WTC11 (cell line): ENCODE results near the gene ALDOC. TPM values are rescaled to one million over a fixed set of nuclear protein-coding genes. Genes with fewer than 3 reads are reported as not detected.

Source experiments
- ATAC-seq: fragments of 200-7000 bp; cut with Tn5 transposase; 2 replicates; pipeline ENCODE4 v1.10.0; 2021; ENCODE audit warnings: mild to moderate bottlenecking, moderate library complexity
- CTCF ChIA-PET: fragments of 300-600 bp; sonication (Branson Sonifier 250); formaldehyde crosslinking; loops from one replicate; lab custom pipeline; 2021; ENCODE audit warnings: antibody characterized with exemption; lab: Charles Lee
- POLR2A ChIA-PET: fragments of 350-600 bp; sonication (Branson Sonifier 250); formaldehyde crosslinking; loops from one replicate; lab custom pipeline; 2021; ENCODE audit warnings: antibody characterized with exemption; lab: Charles Lee
- DNase-seq: peaks from one replicate; pipeline ENCODE4 v3.0.0; 2021; ENCODE audit warnings: low spot score
- H3K27ac Mint-ChIP-seq: 2 replicates; pipeline ENCODE4 v1.8.0; 2021; ENCODE audit warnings: mixed read lengths
- H3K27me3 Mint-ChIP-seq: 2 replicates; pipeline ENCODE4 v1.8.0; 2021; ENCODE audit warnings: low read depth, mild to moderate bottlenecking, moderate library complexity, mixed read lengths
- H3K36me3 Mint-ChIP-seq: 2 replicates; pipeline ENCODE4 v1.8.0; 2021; ENCODE audit warnings: mixed read lengths
- H3K4me1 Mint-ChIP-seq: 2 replicates; pipeline ENCODE4 v1.8.0; 2022; ENCODE audit warnings: mixed read lengths
- H3K4me3 Mint-ChIP-seq: 2 replicates; pipeline ENCODE4 v1.8.0; 2021; ENCODE audit warnings: mild to moderate bottlenecking, moderate library complexity, mixed read lengths
- H3K9me3 Mint-ChIP-seq: 2 replicates; pipeline ENCODE4 v1.8.0; 2021; ENCODE audit warnings: mixed read lengths
- CDX4 ChIP-seq: fragments of 250-450 bp; sonication (Bioruptor Pico); IDR thresholded peaks from 2 replicates; pipeline ENCODE4 v1.9.0; 2021; ENCODE audit warnings: moderate library complexity, mild to moderate bottlenecking, inconsistent platforms, borderline replicate concordance
- EMX1 ChIP-seq: fragments of 250-450 bp; sonication (Bioruptor Pico); IDR thresholded peaks from 2 replicates; pipeline ENCODE4 v1.8.0; 2021; ENCODE audit warnings: mild to moderate bottlenecking
- ESRRA ChIP-seq: sonication (generic); formaldehyde crosslinking; IDR thresholded peaks from 2 replicates; pipeline ENCODE4 v1.8.1; 2022; ENCODE audit warnings: mild to moderate bottlenecking, missing genetic modification reagents, borderline replicate concordance
- FOXJ3 ChIP-seq: sonication (generic); formaldehyde crosslinking; IDR thresholded peaks from 2 replicates; pipeline ENCODE4 v1.9.0; 2021; ENCODE audit warnings: missing genetic modification reagents, mild to moderate bottlenecking, borderline replicate concordance
- GRHL2 ChIP-seq: fragments of 250-450 bp; sonication (Bioruptor Pico); IDR thresholded peaks from 2 replicates; pipeline ENCODE4 v1.8.0; 2022; ENCODE audit warnings: mild to moderate bottlenecking, moderate library complexity; ENCODE audit not compliant: insufficient replicate concordance, severe bottlenecking
- HMGA2 ChIP-seq: fragments of 250-450 bp; sonication (Bioruptor Pico); IDR thresholded peaks from 2 replicates; pipeline ENCODE4 v1.4.0; 2021; ENCODE audit warnings: mild to moderate bottlenecking, moderate library complexity
- JAZF1 ChIP-seq: fragments of 250-450 bp; sonication (Bioruptor Pico); IDR thresholded peaks from 2 replicates; pipeline ENCODE4 v1.9.0; 2021; ENCODE audit warnings: moderate library complexity, mild to moderate bottlenecking, inconsistent platforms
- KAT7 ChIP-seq: sonication (generic); formaldehyde crosslinking; IDR thresholded peaks from 2 replicates; pipeline ENCODE4 v1.8.1; 2023; ENCODE audit warnings: missing genetic modification reagents, mild to moderate bottlenecking, borderline replicate concordance
- MAX ChIP-seq: sonication (generic); formaldehyde crosslinking; IDR thresholded peaks from 2 replicates; pipeline ENCODE4 v1.8.0; 2022; ENCODE audit warnings: mild to moderate bottlenecking, missing genetic modification reagents
- NFYB ChIP-seq: sonication (generic); formaldehyde crosslinking; conservative IDR thresholded peaks from 2 replicates; pipeline ENCODE4 v1.8.0; 2022; ENCODE audit warnings: low read depth, missing genetic modification reagents
- NR3C1 ChIP-seq: sonication (generic); formaldehyde crosslinking; conservative IDR thresholded peaks from 2 replicates; pipeline ENCODE4 v1.8.1; 2023; ENCODE audit warnings: low read depth, mild to moderate bottlenecking, missing genetic modification reagents
- OVOL2 ChIP-seq: fragments of 250-450 bp; sonication (Bioruptor Pico); IDR thresholded peaks from 2 replicates; pipeline ENCODE4 v1.9.0; 2021; ENCODE audit warnings: mild to moderate bottlenecking, borderline replicate concordance
- STAT6 ChIP-seq: sonication (generic); formaldehyde crosslinking; conservative IDR thresholded peaks from 2 replicates; pipeline ENCODE4 v1.8.1; 2023; ENCODE audit warnings: mild to moderate bottlenecking, low read depth, missing genetic modification reagents, moderate library complexity
- TEAD1 ChIP-seq: sonication (generic); formaldehyde crosslinking; IDR thresholded peaks from 2 replicates; pipeline ENCODE4 v1.8.0; 2022; ENCODE audit warnings: mild to moderate bottlenecking, missing genetic modification reagents
- ZBTB21 ChIP-seq: sonication (generic); formaldehyde crosslinking; IDR thresholded peaks from 2 replicates; pipeline ENCODE4 v1.8.1; 2023; ENCODE audit warnings: mild to moderate bottlenecking, missing genetic modification reagents, borderline replicate concordance
- ZBTB43 ChIP-seq: sonication (generic); formaldehyde crosslinking; IDR thresholded peaks from 2 replicates; pipeline ENCODE4 v1.8.1; 2023; ENCODE audit warnings: mild to moderate bottlenecking, missing genetic modification reagents
- ZNF219 ChIP-seq: sonication (generic); formaldehyde crosslinking; IDR thresholded peaks from 2 replicates; pipeline ENCODE4 v1.8.0; 2023; ENCODE audit warnings: missing genetic modification reagents, mild to moderate bottlenecking, borderline replicate concordance
- ZNF416 ChIP-seq: fragments of 250-450 bp; sonication (Bioruptor Pico); IDR thresholded peaks from 2 replicates; pipeline ENCODE4 v1.9.0; 2021; ENCODE audit warnings: mild to moderate bottlenecking, inconsistent platforms
- ZNF671 ChIP-seq: fragments of 250-450 bp; sonication (Bioruptor Pico); IDR thresholded peaks from 2 replicates; pipeline ENCODE4 v1.8.0; 2021; ENCODE audit warnings: mild to moderate bottlenecking
- total RNA-seq: library from RNA; stranded (reverse); gene quantifications from 3 replicates; pipeline ENCODE4 v1.2.3, GENCODE V29; 2021
- TF ChIP-seq, protein P1 (sequence below): sonication (generic); formaldehyde crosslinking; IDR thresholded peaks from 2 replicates; pipeline ENCODE4 v1.8.0; 2023; ENCODE audit warnings: mild to moderate bottlenecking, missing genetic modification reagents
- TF ChIP-seq, protein P2 (sequence below): fragments of 200-600 bp; IDR thresholded peaks from 2 replicates; pipeline ENCODE4 v1.8.0; 2022; ENCODE audit warnings: antibody characterized with exemption
- TF ChIP-seq, protein P3 (sequence below): sonication (generic); formaldehyde crosslinking; IDR thresholded peaks from 2 replicates; pipeline ENCODE4 v1.8.1; 2023; ENCODE audit warnings: mild to moderate bottlenecking, moderate library complexity, missing genetic modification reagents

Gene ALDOC
- total RNA-seq, 1 experiment from 2014 or later, result 73.5 TPM

DNA sequence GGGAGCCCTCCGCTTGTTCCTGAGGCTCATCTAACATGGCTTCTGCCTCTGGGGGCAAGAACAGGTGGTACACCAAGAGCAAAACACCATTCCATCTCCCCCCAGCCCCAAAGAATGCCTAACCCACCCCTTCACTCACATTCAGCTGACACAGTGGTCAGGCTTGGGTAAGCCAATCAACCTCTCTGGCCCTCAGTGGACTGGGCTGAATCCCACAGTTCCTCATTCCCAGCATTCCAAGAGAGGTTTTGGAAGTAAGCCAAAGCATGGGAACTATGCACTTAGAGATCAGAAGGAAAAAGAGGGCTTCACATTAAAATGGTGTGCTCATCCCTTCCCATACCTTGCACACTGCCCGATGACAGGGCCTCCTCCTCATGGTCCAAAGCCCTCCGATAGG is 13.2 kb downstream of the ALDOC start:
- no peaks in the 10 kb centered on the region for H3K9me3 Mint-ChIP-seq
- H3K27me3 Mint-ChIP-seq, result no peaks in the 10 kb centered on the region

GRCh38 chr17:28555022-28555421 is 21.7 kb downstream of the ALDOC start:
- no peak for ATAC-seq
- POLR2A ChIA-PET, result no interaction called here
- H3K4me3 Mint-ChIP-seq, result no peak overlapping the region
- DNase-seq, result no peak
- H3K27ac Mint-ChIP-seq, result no peak overlapping the region; the same call in 1 of the 2 replicates
- H3K27me3 Mint-ChIP-seq, result no peaks in the 10 kb centered on the region
- CTCF ChIA-PET, result no interaction called here
- no peaks in the 10 kb centered on the region for H3K9me3 Mint-ChIP-seq
- H3K4me1 Mint-ChIP-seq, result peaks cover 14% of the 10 kb centered on the region
- peaks cover 48% of the 10 kb centered on the region for H3K36me3 Mint-ChIP-seq
- TF ChIP-seq ZNF671 (CRISPR knock-in tag) (no peak), ZBTB43 (CRISPR knock-in tag) (no peak), STAT6 (CRISPR knock-in tag) (no peak)
- TF ChIP-seq, protein P1, sequence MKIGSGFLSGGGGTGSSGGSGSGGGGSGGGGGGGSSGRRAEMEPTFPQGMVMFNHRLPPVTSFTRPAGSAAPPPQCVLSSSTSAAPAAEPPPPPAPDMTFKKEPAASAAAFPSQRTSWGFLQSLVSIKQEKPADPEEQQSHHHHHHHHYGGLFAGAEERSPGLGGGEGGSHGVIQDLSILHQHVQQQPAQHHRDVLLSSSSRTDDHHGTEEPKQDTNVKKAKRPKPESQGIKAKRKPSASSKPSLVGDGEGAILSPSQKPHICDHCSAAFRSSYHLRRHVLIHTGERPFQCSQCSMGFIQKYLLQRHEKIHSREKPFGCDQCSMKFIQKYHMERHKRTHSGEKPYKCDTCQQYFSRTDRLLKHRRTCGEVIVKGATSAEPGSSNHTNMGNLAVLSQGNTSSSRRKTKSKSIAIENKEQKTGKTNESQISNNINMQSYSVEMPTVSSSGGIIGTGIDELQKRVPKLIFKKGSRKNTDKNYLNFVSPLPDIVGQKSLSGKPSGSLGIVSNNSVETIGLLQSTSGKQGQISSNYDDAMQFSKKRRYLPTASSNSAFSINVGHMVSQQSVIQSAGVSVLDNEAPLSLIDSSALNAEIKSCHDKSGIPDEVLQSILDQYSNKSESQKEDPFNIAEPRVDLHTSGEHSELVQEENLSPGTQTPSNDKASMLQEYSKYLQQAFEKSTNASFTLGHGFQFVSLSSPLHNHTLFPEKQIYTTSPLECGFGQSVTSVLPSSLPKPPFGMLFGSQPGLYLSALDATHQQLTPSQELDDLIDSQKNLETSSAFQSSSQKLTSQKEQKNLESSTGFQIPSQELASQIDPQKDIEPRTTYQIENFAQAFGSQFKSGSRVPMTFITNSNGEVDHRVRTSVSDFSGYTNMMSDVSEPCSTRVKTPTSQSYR (CRISPR knock-in tag), result no peak

More for the DNA sequence above, 13.2 kb downstream of the ALDOC start:
- Mint-ChIP-seq H3K36me3 (peaks cover 33% of the 10 kb centered on the region), H3K4me3 (no peak overlapping the region), H3K4me1 (no peaks in the 10 kb centered on the region), H3K27ac (no peak overlapping the region)
- ATAC-seq, result no peak
- DNase-seq, result no peak
- POLR2A ChIA-PET, result no interaction called here
- CTCF ChIA-PET, result interaction anchor here (1.0 kb wide), 1 partner anchor 84 kb away, joined by 3 read pairs; no protein-coding TSS in a partner anchor
- TF ChIP-seq, protein P2, sequence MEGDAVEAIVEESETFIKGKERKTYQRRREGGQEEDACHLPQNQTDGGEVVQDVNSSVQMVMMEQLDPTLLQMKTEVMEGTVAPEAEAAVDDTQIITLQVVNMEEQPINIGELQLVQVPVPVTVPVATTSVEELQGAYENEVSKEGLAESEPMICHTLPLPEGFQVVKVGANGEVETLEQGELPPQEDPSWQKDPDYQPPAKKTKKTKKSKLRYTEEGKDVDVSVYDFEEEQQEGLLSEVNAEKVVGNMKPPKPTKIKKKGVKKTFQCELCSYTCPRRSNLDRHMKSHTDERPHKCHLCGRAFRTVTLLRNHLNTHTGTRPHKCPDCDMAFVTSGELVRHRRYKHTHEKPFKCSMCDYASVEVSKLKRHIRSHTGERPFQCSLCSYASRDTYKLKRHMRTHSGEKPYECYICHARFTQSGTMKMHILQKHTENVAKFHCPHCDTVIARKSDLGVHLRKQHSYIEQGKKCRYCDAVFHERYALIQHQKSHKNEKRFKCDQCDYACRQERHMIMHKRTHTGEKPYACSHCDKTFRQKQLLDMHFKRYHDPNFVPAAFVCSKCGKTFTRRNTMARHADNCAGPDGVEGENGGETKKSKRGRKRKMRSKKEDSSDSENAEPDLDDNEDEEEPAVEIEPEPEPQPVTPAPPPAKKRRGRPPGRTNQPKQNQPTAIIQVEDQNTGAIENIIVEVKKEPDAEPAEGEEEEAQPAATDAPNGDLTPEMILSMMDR, result no peak
- no peak for TF ChIP-seq ZBTB21 (CRISPR knock-in tag)
- no peak for TF ChIP-seq ZNF219 (CRISPR knock-in tag)
- TF ChIP-seq TEAD1 (CRISPR knock-in tag), result no peak
- no peak for TF ChIP-seq ZNF416
- no peak for TF ChIP-seq MAX (CRISPR knock-in tag)
- no peak for TF ChIP-seq FOXJ3
- no peak for TF ChIP-seq HMGA2 (CRISPR knock-in tag)
- TF ChIP-seq NR3C1 (CRISPR knock-in tag), result no peak
- TF ChIP-seq, protein P3, sequence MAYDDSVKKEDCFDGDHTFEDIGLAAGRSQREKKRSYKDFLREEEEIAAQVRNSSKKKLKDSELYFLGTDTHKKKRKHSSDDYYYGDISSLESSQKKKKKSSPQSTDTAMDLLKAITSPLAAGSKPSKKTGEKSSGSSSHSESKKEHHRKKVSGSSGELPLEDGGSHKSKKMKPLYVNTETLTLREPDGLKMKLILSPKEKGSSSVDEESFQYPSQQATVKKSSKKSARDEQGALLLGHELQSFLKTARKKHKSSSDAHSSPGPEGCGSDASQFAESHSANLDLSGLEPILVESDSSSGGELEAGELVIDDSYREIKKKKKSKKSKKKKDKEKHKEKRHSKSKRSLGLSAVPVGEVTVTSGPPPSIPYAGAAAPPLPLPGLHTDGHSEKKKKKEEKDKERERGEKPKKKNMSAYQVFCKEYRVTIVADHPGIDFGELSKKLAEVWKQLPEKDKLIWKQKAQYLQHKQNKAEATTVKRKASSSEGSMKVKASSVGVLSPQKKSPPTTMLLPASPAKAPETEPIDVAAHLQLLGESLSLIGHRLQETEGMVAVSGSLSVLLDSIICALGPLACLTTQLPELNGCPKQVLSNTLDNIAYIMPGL, result no peak
- no peak for TF ChIP-seq OVOL2
- no peak for TF ChIP-seq CDX4 (CRISPR knock-in tag)
- no peak for TF ChIP-seq KAT7 (CRISPR knock-in tag)
- no peak for TF ChIP-seq STAT6 (CRISPR knock-in tag)
- no peak for TF ChIP-seq JAZF1
- TF ChIP-seq NFYB, result no peak
- TF ChIP-seq GRHL2, result no peak
- no peak for TF ChIP-seq EMX1 (CRISPR knock-in tag)
- TF ChIP-seq ESRRA, result no peak
- TF ChIP-seq, all 79 proteins: peak for 0
